H9 (cell line): ENCODE results near the gene GPD1L. TPM values are rescaled to one million over a fixed set of nuclear protein-coding genes. Genes with fewer than 3 reads are reported as not detected.

Experiments
- DNase-seq: peaks from one replicate; pipeline ENCODE4 v3.0.0-alpha.2; 2017
- H2AFZ ChIP-seq: one replicate; pipeline ENCODE4 v1.6.1; 2013; ENCODE audit warnings: mild to moderate bottlenecking, low read length, control low read depth, moderate library complexity
- H2AK5ac ChIP-seq: 2 replicates; pipeline ENCODE4 v1.6.1; 2013; ENCODE audit warnings: low read length, control low read depth, mixed read lengths; ENCODE audit not compliant: insufficient read length
- H2BK120ac ChIP-seq: one replicate; pipeline ENCODE4 v1.6.1; 2013; ENCODE audit warnings: low read depth, mild to moderate bottlenecking, low read length, control low read depth, inconsistent platforms; ENCODE audit not compliant: poor library complexity, severe bottlenecking
- H2BK12ac ChIP-seq: 2 replicates; pipeline ENCODE4 v1.6.1; 2013; ENCODE audit warnings: low read length, control low read depth, mixed read lengths, low read depth; ENCODE audit not compliant: insufficient read length
- H2BK15ac ChIP-seq: 2 replicates; pipeline ENCODE4 v1.6.1; 2013; ENCODE audit warnings: low read depth, low read length, control low read depth
- H2BK20ac ChIP-seq: one replicate; pipeline ENCODE4 v1.6.1; 2013; ENCODE audit warnings: low read depth, mild to moderate bottlenecking, low read length, control low read depth, inconsistent platforms; ENCODE audit not compliant: poor library complexity, severe bottlenecking
- H2BK5ac ChIP-seq: 2 replicates; pipeline ENCODE4 v1.6.1; 2013; ENCODE audit warnings: low read length, control low read depth, mixed read lengths; ENCODE audit not compliant: insufficient read length
- H3K14ac ChIP-seq: 2 replicates; pipeline ENCODE4 v1.6.1; 2013; ENCODE audit warnings: low read length, control low read depth; ENCODE audit not compliant: insufficient read depth
- H3K18ac ChIP-seq: 2 replicates; pipeline ENCODE4 v1.6.1; 2013; ENCODE audit warnings: low read depth, mild to moderate bottlenecking, mixed read lengths, low read length, control low read depth; ENCODE audit not compliant: insufficient read length
- H3K23ac ChIP-seq: 2 replicates; pipeline ENCODE4 v1.6.1; 2013; ENCODE audit warnings: low read length, control low read depth, mixed read lengths, low read depth; ENCODE audit not compliant: insufficient read length
- H3K23me2 ChIP-seq: 2 replicates; pipeline ENCODE4 v1.6.1; 2013; ENCODE audit warnings: low read depth, mild to moderate bottlenecking, mixed read lengths, low read length, control low read depth; ENCODE audit not compliant: insufficient read length, poor library complexity, severe bottlenecking
- H3K27ac ChIP-seq: 2 replicates; pipeline ENCODE4 v1.5.1; 2013; ENCODE audit warnings: low read length, control low read depth, mixed read lengths, low read depth; ENCODE audit not compliant: insufficient read length
- H3K27me3 ChIP-seq: 2 replicates; pipeline ENCODE4 v1.6.1; 2013; ENCODE audit warnings: low read length, control low read depth, inconsistent platforms; ENCODE audit not compliant: insufficient read depth
- H3K4ac ChIP-seq: 2 replicates; pipeline ENCODE4 v1.6.1; 2013; ENCODE audit warnings: low read depth, mild to moderate bottlenecking, control low read depth, inconsistent platforms, low read length, moderate library complexity
- H3K4me1 ChIP-seq: 2 replicates; pipeline ENCODE4 v1.6.1; 2013; ENCODE audit warnings: low read length, control low read depth, inconsistent platforms; ENCODE audit not compliant: insufficient read depth
- H3K4me2 ChIP-seq: 2 replicates; pipeline ENCODE4 v1.6.1; 2013; ENCODE audit warnings: low read length, control low read depth, mixed read lengths; ENCODE audit not compliant: insufficient read length, insufficient read depth
- H3K56ac ChIP-seq: 2 replicates; pipeline ENCODE4 v1.6.1; 2013; ENCODE audit warnings: low read depth, mild to moderate bottlenecking, mixed read lengths, low read length, control low read depth; ENCODE audit not compliant: insufficient read length
- H3K79me1 ChIP-seq: 2 replicates; pipeline ENCODE4 v1.6.1; 2013; ENCODE audit warnings: low read depth, mild to moderate bottlenecking, moderate library complexity, low read length, control low read depth, inconsistent platforms; ENCODE audit not compliant: insufficient read depth, poor library complexity, severe bottlenecking
- H3K79me2 ChIP-seq: 2 replicates; pipeline ENCODE4 v1.6.1; 2013; ENCODE audit warnings: low read length, control low read depth, inconsistent platforms; ENCODE audit not compliant: insufficient read depth
- H3K9ac ChIP-seq: 2 replicates; pipeline ENCODE4 v1.6.1; 2013; ENCODE audit warnings: low read length, control low read depth, mixed read lengths; ENCODE audit not compliant: insufficient read length; ENCODE audit errors: extremely low read depth
- H3K9me3 ChIP-seq: one replicate; pipeline ENCODE4 v1.6.1; 2013; ENCODE audit warnings: low read depth, low read length, inconsistent platforms; ENCODE audit not compliant: control insufficient read depth
- H3T11ph ChIP-seq: one replicate; pipeline ENCODE4 v1.6.1; 2013; ENCODE audit warnings: mild to moderate bottlenecking, low read length, control low read depth, inconsistent platforms
- H4K20me1 ChIP-seq: one replicate; pipeline ENCODE4 v1.6.1; 2013; ENCODE audit not compliant: control insufficient read depth, insufficient read length, insufficient read depth
- H4K5ac ChIP-seq: 2 replicates; pipeline ENCODE4 v1.6.1; 2013; ENCODE audit warnings: low read depth, mild to moderate bottlenecking, mixed read lengths, low read length, control low read depth; ENCODE audit not compliant: insufficient read length
- H4K8ac ChIP-seq: replicated peaks from 2 replicates; pipeline ENCODE4 v1.6.1; 2013; ENCODE audit warnings: low read length, control low read depth, mixed read lengths, low read depth; ENCODE audit not compliant: insufficient read length
- H4K91ac ChIP-seq: 2 replicates; pipeline ENCODE4 v1.6.1; 2013; ENCODE audit warnings: low read depth, mild to moderate bottlenecking, moderate library complexity, mixed read lengths, low read length, control low read depth; ENCODE audit not compliant: insufficient read length
- H3K27ac Mint-ChIP-seq, 3 experiments: 2 replicates in 2 of 3; 3 replicates in 1 of 3; pipeline ENCODE4 v1.8.0; 2020 to 2021; ENCODE audit warnings: mixed read lengths in 3 of 3, mild to moderate bottlenecking in 1 of 3, moderate library complexity in 1 of 3
- H3K27me3 Mint-ChIP-seq: 2 replicates; pipeline ENCODE4 v1.8.0; 2021; ENCODE audit warnings: low read depth, mild to moderate bottlenecking, moderate library complexity, mixed read lengths
- H3K36me3 Mint-ChIP-seq, 3 experiments: 2 replicates in 2 of 3; 3 replicates in 1 of 3; pipeline ENCODE4 v1.8.0; 2020 to 2021; ENCODE audit warnings: low read depth in 3 of 3, mixed read lengths in 3 of 3; ENCODE audit not compliant: insufficient read depth in 1 of 3
- H3K4me1 Mint-ChIP-seq, 2 experiments: 2 replicates each; pipeline ENCODE4 v1.8.0; 2020; ENCODE audit warnings: mixed read lengths in 2 of 2
- H3K4me3 Mint-ChIP-seq, 2 experiments: 2 replicates in 1 of 2; 3 replicates in 1 of 2; pipeline ENCODE4 v1.8.0; 2020 to 2021; ENCODE audit warnings: mild to moderate bottlenecking in 2 of 2, mixed read lengths in 2 of 2, moderate library complexity in 1 of 2
- H3K9me3 Mint-ChIP-seq, 2 experiments: 2 replicates in 1 of 2; 3 replicates in 1 of 2; pipeline ENCODE4 v1.8.0; 2020; ENCODE audit warnings: mild to moderate bottlenecking in 2 of 2, mixed read lengths in 2 of 2, moderate library complexity in 1 of 2
- WGBS: extraction: QIAGEN DNeasy Blood & Tissue Kit; methylation state at CpG from one replicate; pipeline ENCODE4 v1.1.7; 2013; ENCODE audit warnings: missing lambda C conversion rate, low lambda C conversion rate, mixed read lengths; ENCODE audit not compliant: insufficient read length; ENCODE audit errors: extremely low coverage; 5-methylcytosine and 5-hydroxymethylcytosine counted together
- total RNA-seq: library from RNA; stranded (reverse); gene quantifications from 2 replicates; pipeline ENCODE4 v1.2.1, GENCODE V29; 2021
- TF ChIP-seq, protein P1 (sequence below): fragments of 200-600 bp; sonication (generic); conservative IDR thresholded peaks from 3 replicates; pipeline ENCODE4 v1.8.0; 2021; ENCODE audit warnings: antibody characterized with exemption, mild to moderate bottlenecking

GPD1L gene
- total RNA-seq, 1 experiment from 2014 or later: 3.7 TPM

DNA sequence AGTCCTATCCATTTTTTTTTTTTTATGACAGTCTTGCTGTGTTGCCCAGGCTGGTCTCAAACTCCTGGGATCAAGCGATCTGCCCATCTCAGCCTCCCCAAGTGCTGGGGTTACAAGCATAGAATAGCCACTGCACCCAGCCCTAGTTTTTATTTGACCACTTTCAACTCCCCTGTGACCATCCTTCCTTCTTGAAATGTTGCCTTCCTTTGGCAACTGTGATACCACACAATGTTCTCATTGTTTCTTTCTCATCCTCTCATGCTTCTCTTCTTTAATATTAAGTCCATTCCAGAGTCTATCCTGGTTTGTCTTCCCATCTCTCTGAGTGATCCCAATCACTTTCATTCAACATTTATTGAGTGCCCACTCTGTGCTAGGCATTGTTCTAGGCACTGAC lies 7.9 kb upstream of the GPD1L start:
- H3K27me3 Mint-ChIP-seq: peaks cover 6% of the 10 kb centered on the region
- Histone ChIP-seq H2BK15ac (no peak overlapping the region), H3K9me3 (peaks cover 25% of the 10 kb centered on the region), H3K27ac (no peak overlapping the region), H3K18ac (no peak overlapping the region), H2BK5ac (no peak overlapping the region), H3K79me2 (no peaks in the 10 kb centered on the region), H4K20me1 (no peaks in the 10 kb centered on the region), H3K23ac (no peak overlapping the region), H3K9ac (no peak overlapping the region), H2AFZ (no peak overlapping the region), H4K91ac (no peak overlapping the region), H3K4me1 (no peaks in the 10 kb centered on the region), H2AK5ac (no peak overlapping the region), H4K8ac (no peak overlapping the region), H3T11ph (no peak overlapping the region), H3K4ac (no peak overlapping the region), H3K56ac (no peak overlapping the region), H3K27me3 (no peaks in the 10 kb centered on the region), H3K23me2 (no peaks in the 10 kb centered on the region), H2BK120ac (no peak overlapping the region), H2BK20ac (no peak overlapping the region), H2BK12ac (no peak overlapping the region), H3K79me1 (no peaks in the 10 kb centered on the region), H4K5ac (no peak overlapping the region), H3K4me2 (no peak overlapping the region), H3K14ac (no peak overlapping the region)
- TF ChIP-seq, protein P1, sequence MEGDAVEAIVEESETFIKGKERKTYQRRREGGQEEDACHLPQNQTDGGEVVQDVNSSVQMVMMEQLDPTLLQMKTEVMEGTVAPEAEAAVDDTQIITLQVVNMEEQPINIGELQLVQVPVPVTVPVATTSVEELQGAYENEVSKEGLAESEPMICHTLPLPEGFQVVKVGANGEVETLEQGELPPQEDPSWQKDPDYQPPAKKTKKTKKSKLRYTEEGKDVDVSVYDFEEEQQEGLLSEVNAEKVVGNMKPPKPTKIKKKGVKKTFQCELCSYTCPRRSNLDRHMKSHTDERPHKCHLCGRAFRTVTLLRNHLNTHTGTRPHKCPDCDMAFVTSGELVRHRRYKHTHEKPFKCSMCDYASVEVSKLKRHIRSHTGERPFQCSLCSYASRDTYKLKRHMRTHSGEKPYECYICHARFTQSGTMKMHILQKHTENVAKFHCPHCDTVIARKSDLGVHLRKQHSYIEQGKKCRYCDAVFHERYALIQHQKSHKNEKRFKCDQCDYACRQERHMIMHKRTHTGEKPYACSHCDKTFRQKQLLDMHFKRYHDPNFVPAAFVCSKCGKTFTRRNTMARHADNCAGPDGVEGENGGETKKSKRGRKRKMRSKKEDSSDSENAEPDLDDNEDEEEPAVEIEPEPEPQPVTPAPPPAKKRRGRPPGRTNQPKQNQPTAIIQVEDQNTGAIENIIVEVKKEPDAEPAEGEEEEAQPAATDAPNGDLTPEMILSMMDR: no peak
- peaks cover 26% of the 10 kb centered on the region in 2 experiments for H3K9me3 Mint-ChIP-seq
- H3K36me3 Mint-ChIP-seq: peaks cover 9 to 20% (median 16%) of the 10 kb centered on the region in 3 experiments; a peak in 6 of 7 replicates
- H3K4me1 Mint-ChIP-seq: peaks cover 0 to 2% of the 10 kb centered on the region in 2 experiments; a peak in 1 of 4 replicates
- H3K4me3 Mint-ChIP-seq: no peak overlapping the region
- no CpG with 5 or more reads among the region's 1 CpG for WGBS
- H3K27ac Mint-ChIP-seq: no peak overlapping the region
- DNase-seq: no peak
